ENCODE measurements around the gene CCDC192. TPM values are rescaled to one million over a fixed set of nuclear protein-coding genes. Genes with fewer than 3 reads are reported as not detected.

Gene CCDC192
- total and polyA plus RNA-seq, 10 of the 15 experiments (the other 5 are each of a cell fraction or from before 2014, with no cell fraction given) = 0.20 to 0.79 (median 0.32) TPM; not detected in 4

GRCh38 chr5:127938746-127939145 is 235.6 kb downstream of the CCDC192 start:
- intact Hi-C loops (cut with micrococcal nuclease; ENCODE audit: unreplicated experiment) (no loop called here), in situ Hi-C loops (cut with MboI) (no loop called here)
- FAIRE-seq (no peak), DNase-seq (ENCODE audit: low read depth, low spot score) (no peak), ATAC-seq (no peak)
- H3K4me2 ChIP-seq (ENCODE audit: control insufficient read depth, insufficient read depth) = no peak overlapping the region
- H3K36me3 ChIP-seq (ENCODE audit: control insufficient read depth in 2 of 2, insufficient read depth in 2 of 2, low read length in 1 of 2) = no peaks in the 10 kb centered on the region
- 100% methylated on average over 2 of the region's 2 CpGs for WGBS (ENCODE audit: insufficient coverage, insufficient replicate concordance, low lambda C conversion rate, missing lambda C conversion rate)
- ChIA-PET RAD21 (ENCODE audit: unreplicated experiment) (no interaction called here), POLR2A (interaction anchor here (0.6 to 1.4 kb wide), 3 partner anchors 14 to 207 kb away, joined by 3 to 6 read pairs (median 4); no protein-coding TSS in a partner anchor), CTCF (interaction anchor here (0.7 kb wide), 1 partner anchor 10 kb away, joined by 3 read pairs; no protein-coding TSS in a partner anchor), SMC1A (ENCODE audit: uncharacterized antibody, unreplicated experiment) (interaction anchor here (0.7 to 1.2 kb wide), 2 partner anchors 10 to 144 kb away, joined by 3 to 4 read pairs; no protein-coding TSS in a partner anchor)
- H3K27me3 ChIP-seq (replicated peaks in 1 of 2; ENCODE audit: control insufficient read depth in 2 of 2, insufficient read depth in 2 of 2, low read length in 1 of 2) = no peaks in the 10 kb centered on the region
- H3K4me3 ChIP-seq = no peak overlapping the region
- H2AFZ ChIP-seq (ENCODE audit: control insufficient read depth, low read depth, low read length) = no peak overlapping the region
- peaks cover 10% of the 10 kb centered on the region for H3K4me1 ChIP-seq (ENCODE audit: control insufficient read depth, insufficient read depth, low read length)
- H4K20me1 ChIP-seq (ENCODE audit: control insufficient read depth, insufficient read depth) = no peaks in the 10 kb centered on the region
- no peaks in the 10 kb centered on the region for H3K79me2 ChIP-seq (ENCODE audit: control insufficient read depth, insufficient read depth, low read length)
- BruUV-seq (replicated peaks) = no TSS peak
- no peak overlapping the region for H3K27ac ChIP-seq (ENCODE audit: control insufficient read depth, insufficient read depth)
- H3K9me3 ChIP-seq (replicated peaks; ENCODE audit: control insufficient read depth, insufficient read depth, low read length) = no peaks in the 10 kb centered on the region
- no peak overlapping the region for H3K9ac ChIP-seq (ENCODE audit: control insufficient read depth, insufficient read depth, low read length)
- TF ChIP-seq PKNOX1 (IDR thresholded peaks at IDR 0.05) (no peak), IKZF1 (conservative IDR thresholded peaks at IDR 0.05) (no peak), ELK1 (IDR thresholded peaks at IDR 0.05; ENCODE audit: low read depth, low read length) (no peak), STAT1 (conservative IDR thresholded peaks at IDR 0.05) (no peak), SMAD1 (IDR thresholded peaks at IDR 0.05; ENCODE audit: low read depth, partially characterized antibody) (no peak), POLR2A (IDR thresholded peaks at IDR 0.05; ENCODE audit: low read depth, low read length) (no peak), SKIL (IDR thresholded peaks at IDR 0.05; ENCODE audit: low read depth, poor library complexity, severe bottlenecking) (no peak), TCF3 (IDR thresholded peaks at IDR 0.05; ENCODE audit: borderline replicate concordance, insufficient read depth, low read depth, low read length) (no peak), NRF1 (conservative IDR thresholded peaks at IDR 0.05; ENCODE audit: low read depth, low read length) (no peak), IRF3 (IDR thresholded peaks at IDR 0.05) (no peak), ZNF24 (IDR thresholded peaks at IDR 0.05) (no peak), HCFC1 (IDR thresholded peaks at IDR 0.05; ENCODE audit: low read length) (no peak), CBX3 (IDR thresholded peaks at IDR 0.05; ENCODE audit: borderline replicate concordance, low read depth) (no peak), REST (IDR thresholded peaks at IDR 0.05; ENCODE audit: low read depth, low read length) (no peak), EGR1 (IDR thresholded peaks at IDR 0.05; ENCODE audit: borderline replicate concordance in 1 of 2, low read depth in 2 of 2, low read length in 2 of 2) (no peak)

Measured in GM12878 (cell line).